GM12878 (cell line): Measurements from ENCODE around the gene KIF22. TPM values are rescaled to one million over a fixed set of nuclear protein-coding genes. Genes with fewer than 3 reads are reported as not detected.

Source experiments
- CHD2 ChIP-seq: IDR thresholded peaks from 2 replicates; pipeline ENCODE4 v1.6.1; 2011; ENCODE audit warnings: low read depth, low read length, improper control_type of control experiment, borderline replicate concordance
- ETV6 ChIP-seq, 2 experiments: fragments of 450-650 bp in 1 of 2; IDR thresholded peaks in 1 of 2; conservative IDR thresholded peaks in 1 of 2; 2 replicates each; pipeline ENCODE4 v1.6.1; 2014; ENCODE audit warnings: antibody characterized with exemption in 1 of 2, borderline replicate concordance in 1 of 2, low read depth in 1 of 2, mild to moderate bottlenecking in 1 of 2, moderate library complexity in 1 of 2
- HDAC6 ChIP-seq: fragments of 200-600 bp; sonication (generic); IDR thresholded peaks from one replicate; pipeline ENCODE4 v1.8.0; 2017; ENCODE audit warnings: antibody characterized with exemption; ENCODE audit not compliant: unreplicated experiment
- NR2C2 ChIP-seq: IDR thresholded peaks from 2 replicates; pipeline ENCODE4 v1.6.1; 2011; ENCODE audit warnings: borderline replicate concordance, low read depth; ENCODE audit not compliant: control insufficient read depth, insufficient read length
- PAX5 ChIP-seq: IDR thresholded peaks from 2 replicates; pipeline ENCODE4 v1.6.1; 2011; ENCODE audit warnings: low read depth, low read length, borderline replicate concordance
- RB1 ChIP-seq: fragments of 450-650 bp; formaldehyde crosslinking; IDR thresholded peaks from 2 replicates; pipeline ENCODE4 v1.6.1; 2017; ENCODE audit warnings: mild to moderate bottlenecking, borderline replicate concordance
- RCOR1 ChIP-seq: conservative IDR thresholded peaks from 2 replicates; pipeline ENCODE4 v1.6.1; 2012; ENCODE audit warnings: low read depth, low read length, improper control_type of control experiment
- SPI1 ChIP-seq: IDR thresholded peaks from 2 replicates; pipeline ENCODE4 v1.6.1; 2011; ENCODE audit warnings: low read depth, mild to moderate bottlenecking, low read length, moderate library complexity, borderline replicate concordance; ENCODE audit not compliant: insufficient read depth
- SREBF2 ChIP-seq: IDR thresholded peaks from 2 replicates; pipeline ENCODE4 v1.6.1; 2012; ENCODE audit warnings: mild to moderate bottlenecking, low read length
- STAT3 ChIP-seq: IDR thresholded peaks from 2 replicates; pipeline ENCODE4 v1.6.1; 2011; ENCODE audit warnings: low read depth, low read length, improper control_type of control experiment
- TAF1 ChIP-seq: IDR thresholded peaks from 2 replicates; pipeline ENCODE4 v1.6.1; 2011; ENCODE audit warnings: mild to moderate bottlenecking, low read depth, low read length, borderline replicate concordance
- ZNF384 ChIP-seq: IDR thresholded peaks from 2 replicates; pipeline ENCODE4 v1.6.1; 2012; ENCODE audit warnings: low read depth, mild to moderate bottlenecking, low read length, improper control_type of control experiment, borderline replicate concordance
- polyA plus RNA-seq, 11 experiments: library from polyadenylated mRNA; depleted of rRNA in 4 of 11; unstranded in 6 of 11; stranded (reverse) in 5 of 11; fragments of >200 nt; fragmentation: Nextera tagmentation in 4 of 11; fragmentation: Illumina TruSeq in 1 of 11; extraction: Ambion mirVana in 4 of 11; extraction: Trizol in 1 of 11; gene quantifications; 1 replicate in 1 of 11; 2 replicates in 10 of 11; pipeline versions ENCODE4 v1.2.1 to v1.2.3, GENCODE V29; 2011 to 2016; ENCODE audit warnings: inconsistent platforms in 2 of 11, missing spikeins in 2 of 11, low read depth in 1 of 11
- total RNA-seq, 4 experiments: library from RNA; depleted of rRNA in 3 of 4; stranded (reverse); fragments of >200 nt in 3 of 4; fragmentation: Illumina TruSeq in 1 of 4; extraction: Trizol in 1 of 4; gene quantifications; 2 replicates each; pipeline versions ENCODE4 v1.2.1 to v1.2.3, GENCODE V29; 2013 to 2021
- TF ChIP-seq, protein P1 (sequence below): fragments of 450-650 bp; IDR thresholded peaks from 2 replicates; pipeline ENCODE4 v1.6.1; 2017; ENCODE audit warnings: low read depth, mild to moderate bottlenecking, moderate library complexity
- TF ChIP-seq, protein P2 (sequence below): fragments of 450-650 bp; formaldehyde crosslinking; IDR thresholded peaks from 2 replicates; pipeline ENCODE4 v1.5.0; 2022; ENCODE audit warnings: mild to moderate bottlenecking, missing genetic modification characterization
- TF ChIP-seq, protein P3 (sequence below): fragments of 150-350 bp; IDR thresholded peaks from 2 replicates; pipeline ENCODE4 v1.6.1; 2016; ENCODE audit warnings: low read depth, low read length
- TF ChIP-seq, protein P4 (sequence below): fragments of 450-650 bp; IDR thresholded peaks from 2 replicates; pipeline ENCODE4 v1.6.1; 2014; ENCODE audit warnings: mild to moderate bottlenecking

Gene KIF22
- total and polyA plus RNA-seq, 10 of the 15 experiments (the other 5 are each of a cell fraction or from before 2014, with no cell fraction given): 7.6 to 158 (median 132) TPM

DNA sequence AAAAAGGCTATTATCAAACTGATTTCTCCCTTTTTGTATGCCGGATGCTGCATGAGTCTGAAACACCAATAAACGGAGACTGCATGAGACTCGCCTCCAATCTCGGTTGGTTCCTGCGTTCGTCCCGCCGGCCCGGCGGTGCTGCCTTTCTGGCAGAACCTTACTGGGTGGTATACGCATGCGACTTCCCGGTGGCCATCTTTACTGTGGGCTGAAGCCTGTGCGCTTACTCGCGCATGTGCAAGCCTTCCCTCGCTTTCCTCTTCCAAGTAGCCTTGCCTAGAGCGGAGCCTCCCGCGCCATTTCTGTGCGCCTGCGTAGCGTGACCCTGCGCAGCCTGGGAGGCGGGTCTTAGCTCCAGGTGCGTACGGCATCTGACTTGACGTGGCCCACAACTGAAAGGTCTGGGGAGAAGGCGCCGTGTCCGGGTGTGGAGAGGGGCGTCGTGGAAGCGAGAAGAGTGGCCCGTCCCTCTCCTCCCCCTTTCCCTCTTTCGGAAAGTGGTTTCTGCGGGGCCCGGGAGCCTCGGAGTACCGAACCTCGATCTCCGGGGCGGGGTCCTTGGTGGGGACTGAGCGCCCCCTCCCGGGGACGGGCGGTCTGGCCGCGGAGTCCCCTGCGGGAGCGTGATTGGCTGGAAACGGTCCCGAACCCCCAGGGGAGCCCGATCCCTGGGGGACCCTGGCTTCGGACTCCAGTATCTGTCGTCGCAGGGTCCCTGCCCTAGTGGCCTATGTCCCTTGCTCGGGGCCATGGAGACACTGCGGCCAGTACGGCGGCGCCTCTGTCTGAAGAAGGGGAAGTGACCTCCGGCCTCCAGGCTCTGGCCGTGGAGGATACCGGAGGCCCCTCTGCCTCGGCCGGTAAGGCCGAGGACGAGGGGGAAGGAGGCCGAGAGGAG, 25.5 kb downstream of the KIF22 start, which contains the start of gene PAGR1 (continued):
- TF ChIP-seq, protein P1, sequence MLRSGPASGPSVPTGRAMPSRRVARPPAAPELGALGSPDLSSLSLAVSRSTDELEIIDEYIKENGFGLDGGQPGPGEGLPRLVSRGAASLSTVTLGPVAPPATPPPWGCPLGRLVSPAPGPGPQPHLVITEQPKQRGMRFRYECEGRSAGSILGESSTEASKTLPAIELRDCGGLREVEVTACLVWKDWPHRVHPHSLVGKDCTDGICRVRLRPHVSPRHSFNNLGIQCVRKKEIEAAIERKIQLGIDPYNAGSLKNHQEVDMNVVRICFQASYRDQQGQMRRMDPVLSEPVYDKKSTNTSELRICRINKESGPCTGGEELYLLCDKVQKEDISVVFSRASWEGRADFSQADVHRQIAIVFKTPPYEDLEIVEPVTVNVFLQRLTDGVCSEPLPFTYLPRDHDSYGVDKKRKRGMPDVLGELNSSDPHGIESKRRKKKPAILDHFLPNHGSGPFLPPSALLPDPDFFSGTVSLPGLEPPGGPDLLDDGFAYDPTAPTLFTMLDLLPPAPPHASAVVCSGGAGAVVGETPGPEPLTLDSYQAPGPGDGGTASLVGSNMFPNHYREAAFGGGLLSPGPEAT: peak; percentile 77
- TF ChIP-seq TAF1 (peak; percentile 90), PAX5 (peak; percentile 74), SREBF2 (no peak), RB1 (peak; percentile 96; the same call in 1 of the 2 replicates), ZNF384 (peak; percentile 86), HDAC6 (no peak), CHD2 (peak; percentile 42; the same call in 1 of the 2 replicates), RCOR1 (0 out of 2 replicates have a peak, but pooled peaks have one; percentile 23), NR2C2 (no peak), SPI1 (peak; percentile 61; the same call in 1 of the 2 replicates), STAT3 (no peak), ETV6 (conservative IDR thresholded peaks at IDR 0.05 in 1 of 2, IDR thresholded peaks at IDR 0.05 in 1 of 2; ENCODE audit: borderline replicate concordance in 1 of 2, low read depth in 1 of 2) (no peak)
- TF ChIP-seq, protein P2, sequence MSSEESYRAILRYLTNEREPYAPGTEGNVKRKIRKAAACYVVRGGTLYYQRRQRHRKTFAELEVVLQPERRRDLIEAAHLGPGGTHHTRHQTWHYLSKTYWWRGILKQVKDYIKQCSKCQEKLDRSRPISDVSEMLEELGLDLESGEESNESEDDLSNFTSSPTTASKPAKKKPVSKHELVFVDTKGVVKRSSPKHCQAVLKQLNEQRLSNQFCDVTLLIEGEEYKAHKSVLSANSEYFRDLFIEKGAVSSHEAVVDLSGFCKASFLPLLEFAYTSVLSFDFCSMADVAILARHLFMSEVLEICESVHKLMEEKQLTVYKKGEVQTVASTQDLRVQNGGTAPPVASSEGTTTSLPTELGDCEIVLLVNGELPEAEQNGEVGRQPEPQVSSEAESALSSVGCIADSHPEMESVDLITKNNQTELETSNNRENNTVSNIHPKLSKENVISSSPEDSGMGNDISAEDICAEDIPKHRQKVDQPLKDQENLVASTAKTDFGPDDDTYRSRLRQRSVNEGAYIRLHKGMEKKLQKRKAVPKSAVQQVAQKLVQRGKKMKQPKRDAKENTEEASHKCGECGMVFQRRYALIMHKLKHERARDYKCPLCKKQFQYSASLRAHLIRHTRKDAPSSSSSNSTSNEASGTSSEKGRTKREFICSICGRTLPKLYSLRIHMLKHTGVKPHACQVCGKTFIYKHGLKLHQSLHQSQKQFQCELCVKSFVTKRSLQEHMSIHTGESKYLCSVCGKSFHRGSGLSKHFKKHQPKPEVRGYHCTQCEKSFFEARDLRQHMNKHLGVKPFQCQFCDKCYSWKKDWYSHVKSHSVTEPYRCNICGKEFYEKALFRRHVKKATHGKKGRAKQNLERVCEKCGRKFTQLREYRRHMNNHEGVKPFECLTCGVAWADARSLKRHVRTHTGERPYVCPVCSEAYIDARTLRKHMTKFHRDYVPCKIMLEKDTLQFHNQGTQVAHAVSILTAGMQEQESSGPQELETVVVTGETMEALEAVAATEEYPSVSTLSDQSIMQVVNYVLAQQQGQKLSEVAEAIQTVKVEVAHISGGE (CRISPR knock-in tag): no peak
- TF ChIP-seq, protein P3, sequence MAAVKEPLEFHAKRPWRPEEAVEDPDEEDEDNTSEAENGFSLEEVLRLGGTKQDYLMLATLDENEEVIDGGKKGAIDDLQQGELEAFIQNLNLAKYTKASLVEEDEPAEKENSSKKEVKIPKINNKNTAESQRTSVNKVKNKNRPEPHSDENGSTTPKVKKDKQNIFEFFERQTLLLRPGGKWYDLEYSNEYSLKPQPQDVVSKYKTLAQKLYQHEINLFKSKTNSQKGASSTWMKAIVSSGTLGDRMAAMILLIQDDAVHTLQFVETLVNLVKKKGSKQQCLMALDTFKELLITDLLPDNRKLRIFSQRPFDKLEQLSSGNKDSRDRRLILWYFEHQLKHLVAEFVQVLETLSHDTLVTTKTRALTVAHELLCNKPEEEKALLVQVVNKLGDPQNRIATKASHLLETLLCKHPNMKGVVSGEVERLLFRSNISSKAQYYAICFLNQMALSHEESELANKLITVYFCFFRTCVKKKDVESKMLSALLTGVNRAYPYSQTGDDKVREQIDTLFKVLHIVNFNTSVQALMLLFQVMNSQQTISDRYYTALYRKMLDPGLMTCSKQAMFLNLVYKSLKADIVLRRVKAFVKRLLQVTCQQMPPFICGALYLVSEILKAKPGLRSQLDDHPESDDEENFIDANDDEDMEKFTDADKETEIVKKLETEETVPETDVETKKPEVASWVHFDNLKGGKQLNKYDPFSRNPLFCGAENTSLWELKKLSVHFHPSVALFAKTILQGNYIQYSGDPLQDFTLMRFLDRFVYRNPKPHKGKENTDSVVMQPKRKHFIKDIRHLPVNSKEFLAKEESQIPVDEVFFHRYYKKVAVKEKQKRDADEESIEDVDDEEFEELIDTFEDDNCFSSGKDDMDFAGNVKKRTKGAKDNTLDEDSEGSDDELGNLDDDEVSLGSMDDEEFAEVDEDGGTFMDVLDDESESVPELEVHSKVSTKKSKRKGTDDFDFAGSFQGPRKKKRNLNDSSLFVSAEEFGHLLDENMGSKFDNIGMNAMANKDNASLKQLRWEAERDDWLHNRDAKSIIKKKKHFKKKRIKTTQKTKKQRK: no peak
- TF ChIP-seq, protein P4, sequence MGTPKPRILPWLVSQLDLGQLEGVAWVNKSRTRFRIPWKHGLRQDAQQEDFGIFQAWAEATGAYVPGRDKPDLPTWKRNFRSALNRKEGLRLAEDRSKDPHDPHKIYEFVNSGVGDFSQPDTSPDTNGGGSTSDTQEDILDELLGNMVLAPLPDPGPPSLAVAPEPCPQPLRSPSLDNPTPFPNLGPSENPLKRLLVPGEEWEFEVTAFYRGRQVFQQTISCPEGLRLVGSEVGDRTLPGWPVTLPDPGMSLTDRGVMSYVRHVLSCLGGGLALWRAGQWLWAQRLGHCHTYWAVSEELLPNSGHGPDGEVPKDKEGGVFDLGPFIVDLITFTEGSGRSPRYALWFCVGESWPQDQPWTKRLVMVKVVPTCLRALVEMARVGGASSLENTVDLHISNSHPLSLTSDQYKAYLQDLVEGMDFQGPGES: peak; percentile 33; the same call in 1 of the 2 replicates
